Cardiac muscle cell (in vitro differentiated cells and primary cell): ENCODE measurements around the gene R3HDM2. TPM values are rescaled to one million over a fixed set of nuclear protein-coding genes. Genes with fewer than 3 reads are reported as not detected.

Experiments
- DNase-seq, 2 donors: peaks; one replicate each; pipeline versions ENCODE4 v3.0.0 to v3.0.0-alpha.2; 2010 to 2017; ENCODE audit warnings: low read depth in 1 of 2, low spot score in 1 of 2
- H3K27ac ChIP-seq: fragments of 200-600 bp; sonication (generic); 2 replicates; pipeline ENCODE4 v1.5.1; 2016
- H3K27me3 ChIP-seq: fragments of 200-600 bp; sonication (generic); 2 replicates; pipeline ENCODE4 v1.6.0; 2016; ENCODE audit warnings: control low read depth
- H3K36me3 ChIP-seq: fragments of 200-600 bp; sonication (generic); 2 replicates; pipeline ENCODE4 v1.5.1; 2016; ENCODE audit warnings: control low read depth
- H3K4me1 ChIP-seq: fragments of 200-600 bp; sonication (generic); 2 replicates; pipeline ENCODE4 v1.8.1; 2017; ENCODE audit warnings: low read depth, mild to moderate bottlenecking, mixed run types
- H3K4me3 ChIP-seq: fragments of 200-600 bp; sonication (generic); 2 replicates; pipeline ENCODE4 v1.5.1; 2016; ENCODE audit warnings: mild to moderate bottlenecking
- H3K9me3 ChIP-seq: fragments of 200-600 bp; sonication (generic); 2 replicates; pipeline ENCODE4 v1.5.1; 2017; ENCODE audit warnings: low read depth, mild to moderate bottlenecking, control low read depth
- polyA plus RNA-seq: library from polyadenylated mRNA; unstranded; fragments of >200 nt; fragmentation: Nextera tagmentation; extraction: Ambion mirVana; gene quantifications from 2 replicates; pipeline ENCODE4 v1.2.1, GENCODE V29; 2016
- total RNA-seq: library from RNA; depleted of rRNA; stranded (reverse); fragments of >200 nt; gene quantifications from 2 replicates; pipeline ENCODE4 v1.2.3, GENCODE V29; 2016
- TF ChIP-seq, protein P1 (sequence below): IDR thresholded peaks from 2 replicates; pipeline ENCODE4 v1.5.1; 2012; ENCODE audit warnings: low read depth, mild to moderate bottlenecking, low read length

The R3HDM2 gene
- total and polyA plus RNA-seq, 2 experiments from 2014 or later, result 23.3 to 59.9 TPM

DNA sequence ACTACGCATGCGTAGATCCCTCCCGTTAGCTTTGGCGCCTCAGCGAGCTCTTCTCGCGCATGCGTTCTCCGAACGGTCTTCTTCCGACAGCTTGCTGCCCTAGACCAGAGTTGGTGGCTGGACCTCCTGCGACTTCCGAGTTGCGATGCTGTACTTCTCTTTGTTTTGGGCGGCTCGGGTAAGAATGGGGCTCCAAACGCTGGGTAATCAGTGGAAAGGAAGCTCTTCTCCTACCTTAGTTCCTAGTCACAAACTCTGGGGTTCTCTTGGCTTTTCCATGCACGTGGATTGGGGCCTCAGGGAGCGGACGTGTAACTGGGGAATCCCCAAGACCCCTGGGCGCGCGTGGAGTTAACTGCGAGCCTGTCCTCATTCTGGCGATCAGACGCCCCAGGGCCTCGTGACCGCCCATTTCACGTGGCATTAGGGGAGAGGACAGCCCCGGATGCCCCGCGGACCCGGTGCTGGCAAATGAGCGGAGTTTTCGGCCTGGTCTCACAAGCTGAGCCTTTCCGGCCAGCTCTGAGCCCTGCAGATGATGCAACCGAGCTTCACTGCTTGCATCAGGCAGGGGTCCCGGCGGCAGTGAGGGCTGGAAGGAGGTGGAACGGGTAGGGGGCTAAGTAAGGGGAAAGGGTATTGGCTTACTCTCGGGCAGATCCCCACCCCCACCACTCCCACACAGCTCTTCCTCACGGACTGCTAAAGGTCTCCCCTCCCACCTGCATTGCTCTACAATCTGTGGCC is 201.0 kb downstream of the R3HDM2 start, which contains the start of gene SHMT2:
Gene SHMT2, plus strand, starts transcription at position 78 of the 747 bp plus-strand sequence. Its CDS starts 68 bp downstream, at position 146.
- Histone ChIP-seq H3K36me3 (peaks cover 17% of the 10 kb centered on the region), H3K9me3 (no peaks in the 10 kb centered on the region), H3K27me3 (peaks cover 51% of the 10 kb centered on the region), H3K4me3 (peak within 1 kb of the TSS; percentile 51), H3K27ac (peak within 1 kb of the TSS; percentile 76), H3K4me1 (peaks cover 13% of the 10 kb centered on the region)
- DNase-seq, result peak; percentile 97
- TF ChIP-seq, protein P1, sequence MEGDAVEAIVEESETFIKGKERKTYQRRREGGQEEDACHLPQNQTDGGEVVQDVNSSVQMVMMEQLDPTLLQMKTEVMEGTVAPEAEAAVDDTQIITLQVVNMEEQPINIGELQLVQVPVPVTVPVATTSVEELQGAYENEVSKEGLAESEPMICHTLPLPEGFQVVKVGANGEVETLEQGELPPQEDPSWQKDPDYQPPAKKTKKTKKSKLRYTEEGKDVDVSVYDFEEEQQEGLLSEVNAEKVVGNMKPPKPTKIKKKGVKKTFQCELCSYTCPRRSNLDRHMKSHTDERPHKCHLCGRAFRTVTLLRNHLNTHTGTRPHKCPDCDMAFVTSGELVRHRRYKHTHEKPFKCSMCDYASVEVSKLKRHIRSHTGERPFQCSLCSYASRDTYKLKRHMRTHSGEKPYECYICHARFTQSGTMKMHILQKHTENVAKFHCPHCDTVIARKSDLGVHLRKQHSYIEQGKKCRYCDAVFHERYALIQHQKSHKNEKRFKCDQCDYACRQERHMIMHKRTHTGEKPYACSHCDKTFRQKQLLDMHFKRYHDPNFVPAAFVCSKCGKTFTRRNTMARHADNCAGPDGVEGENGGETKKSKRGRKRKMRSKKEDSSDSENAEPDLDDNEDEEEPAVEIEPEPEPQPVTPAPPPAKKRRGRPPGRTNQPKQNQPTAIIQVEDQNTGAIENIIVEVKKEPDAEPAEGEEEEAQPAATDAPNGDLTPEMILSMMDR, result no peak

DNA sequence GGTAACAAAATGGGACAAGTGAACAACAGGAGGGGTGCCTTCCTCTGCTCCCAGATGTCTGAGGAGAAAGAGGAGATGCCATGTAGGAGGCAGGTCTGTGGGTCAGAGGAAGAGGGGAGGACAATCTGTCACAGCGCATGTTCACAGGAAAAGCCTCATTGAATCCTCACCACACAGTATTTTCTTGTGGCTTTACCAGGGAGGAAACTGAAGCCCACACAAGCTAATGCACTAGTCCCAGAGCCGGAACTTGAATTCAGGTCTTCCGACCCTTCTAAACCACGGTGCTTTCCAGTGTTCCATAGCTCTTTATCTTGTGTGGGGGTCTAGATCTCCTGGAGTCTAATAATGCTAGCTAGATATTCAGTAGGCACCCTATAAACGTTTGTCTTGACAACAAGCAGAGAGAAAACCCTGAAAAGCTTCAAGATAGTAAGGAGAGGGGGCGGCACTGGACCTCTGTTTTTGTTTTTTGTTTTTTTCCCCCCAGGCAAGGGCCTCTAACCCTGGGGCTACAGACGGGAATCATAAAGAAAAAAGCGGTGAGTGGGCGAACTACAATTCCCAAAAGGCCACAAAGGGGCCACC is 201.7 kb downstream of the R3HDM2 start:
- TF ChIP-seq, protein P1, result no peak
- peaks cover 13% of the 10 kb centered on the region for H3K4me1 ChIP-seq
- H3K4me3 ChIP-seq, result peak overlapping the region; percentile 51
- H3K27ac ChIP-seq, result peak overlapping the region; percentile 76
- H3K36me3 ChIP-seq, result peaks cover 17% of the 10 kb centered on the region
- peaks cover 51% of the 10 kb centered on the region for H3K27me3 ChIP-seq
- no peak for DNase-seq
- no peaks in the 10 kb centered on the region for H3K9me3 ChIP-seq

DNA sequence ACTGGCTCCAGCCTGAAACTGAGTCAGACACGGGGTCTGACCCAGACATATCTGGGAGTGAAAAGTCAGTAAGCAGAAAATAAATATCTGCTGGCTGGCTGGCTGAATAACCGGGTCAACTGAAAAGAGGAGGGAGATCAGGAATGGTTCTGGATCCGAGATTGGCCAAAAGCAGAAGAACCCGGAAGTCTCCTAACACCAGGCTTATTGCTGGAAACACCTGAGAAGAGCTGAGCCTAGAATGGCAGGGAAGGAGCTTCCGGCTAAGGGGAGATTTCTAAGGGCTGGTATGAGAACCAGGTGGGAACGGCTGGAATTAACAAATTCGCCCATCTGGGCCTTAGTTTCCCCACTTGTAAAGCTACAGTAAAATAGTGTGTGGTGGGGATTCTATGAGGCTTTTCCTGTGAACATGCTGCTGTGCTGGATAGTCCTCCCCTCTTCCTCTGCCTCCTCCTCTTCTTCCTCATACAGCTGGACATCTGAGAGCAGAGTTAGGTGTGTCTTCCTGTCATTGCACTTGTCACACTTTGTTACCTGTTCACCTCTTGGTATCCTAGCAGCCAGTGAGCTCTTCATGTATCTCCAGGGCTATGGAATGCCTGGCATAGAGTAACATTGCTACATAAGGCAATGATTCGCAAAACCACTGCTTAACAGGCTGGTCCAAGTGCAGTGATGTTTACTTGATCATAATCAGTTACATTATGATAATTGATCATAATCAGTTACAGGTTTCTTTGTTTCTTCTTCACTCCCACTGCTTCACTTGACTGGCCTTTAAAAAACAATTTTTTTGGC is 203.3 kb downstream of the R3HDM2 start:
- Histone ChIP-seq H3K4me3 (peak overlapping the region; percentile 23), H3K36me3 (peaks cover 4% of the 10 kb centered on the region), H3K9me3 (no peaks in the 10 kb centered on the region), H3K27me3 (peaks cover 56% of the 10 kb centered on the region), H3K27ac (no peak overlapping the region), H3K4me1 (peaks cover 13% of the 10 kb centered on the region)
- TF ChIP-seq, protein P1, result no peak
- no peak for DNase-seq

DNA sequence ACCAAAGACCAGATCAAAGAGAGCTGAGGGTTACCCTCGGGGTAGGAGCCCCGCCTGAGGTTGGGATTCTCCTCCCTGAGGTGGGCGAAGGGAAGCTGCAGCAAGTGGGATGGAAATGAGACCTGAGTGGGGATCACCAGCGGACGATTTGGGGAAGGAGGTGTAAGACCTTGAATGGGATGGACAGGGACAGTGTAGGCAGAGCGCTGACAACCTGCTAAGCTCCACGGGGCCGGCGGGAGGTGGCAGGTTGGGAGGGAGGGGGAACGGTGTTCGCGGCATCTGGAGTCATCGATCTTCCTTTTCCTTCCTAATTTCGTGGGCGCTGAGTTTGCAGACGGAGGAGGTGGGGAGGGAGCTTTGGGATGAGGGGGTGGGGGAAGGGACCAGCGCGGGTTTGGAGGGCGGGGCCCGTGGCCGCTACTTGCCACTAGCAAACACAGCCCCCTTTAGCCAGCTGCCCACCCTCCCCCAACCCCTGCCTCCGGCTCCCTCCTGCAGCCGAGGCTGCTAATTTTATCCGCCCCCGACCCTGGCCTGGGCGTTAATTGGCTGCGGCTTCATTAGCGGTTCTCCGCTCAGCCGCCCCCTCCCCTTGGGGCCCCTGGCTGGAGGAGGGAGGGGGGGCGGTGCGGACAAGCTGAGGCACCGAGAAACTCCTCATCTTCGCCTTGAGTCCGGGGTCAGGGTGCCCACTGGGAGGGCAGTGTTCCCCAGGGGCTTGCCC is 204.1 kb downstream of the R3HDM2 start:
- peaks cover 13% of the 10 kb centered on the region for H3K4me1 ChIP-seq
- no peaks in the 10 kb centered on the region for H3K9me3 ChIP-seq
- TF ChIP-seq, protein P1, result no peak
- no peak for DNase-seq
- H3K27ac ChIP-seq, result no peak overlapping the region
- peaks cover 63% of the 10 kb centered on the region for H3K27me3 ChIP-seq
- H3K4me3 ChIP-seq, result peak overlapping the region; percentile 23
- H3K36me3 ChIP-seq, result no peaks in the 10 kb centered on the region

DNA sequence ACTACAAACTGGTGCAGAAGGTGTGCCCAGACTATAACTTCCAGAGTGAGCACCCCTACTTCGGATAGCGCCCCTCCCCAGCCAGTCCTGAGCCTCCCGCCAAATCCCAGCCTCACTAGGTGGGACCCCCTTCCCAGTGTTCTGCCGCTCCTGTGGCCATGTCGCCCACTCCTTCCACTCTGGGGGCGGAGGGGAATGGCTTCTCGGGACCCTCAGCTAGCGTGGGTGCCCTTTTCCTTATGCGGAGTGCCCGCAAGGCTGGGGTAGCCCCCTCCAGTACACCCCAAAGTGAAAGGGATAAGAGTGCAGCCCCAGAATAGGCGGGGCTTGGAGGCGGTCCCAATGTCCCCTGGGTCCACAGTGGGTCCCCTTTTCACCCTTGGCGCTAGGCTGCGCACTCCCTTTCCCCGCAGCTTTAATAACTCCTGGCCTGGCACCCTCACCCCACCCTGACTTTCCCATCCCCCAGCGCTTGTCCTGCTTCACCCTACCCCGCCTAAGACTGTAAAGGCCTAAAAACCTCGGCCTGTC is 205.1 kb downstream of the R3HDM2 start:
- no peaks in the 10 kb centered on the region for H3K36me3 ChIP-seq
- no peak overlapping the region for H3K27ac ChIP-seq
- no peaks in the 10 kb centered on the region for H3K9me3 ChIP-seq
- TF ChIP-seq, protein P1, result no peak
- no peak overlapping the region for H3K4me3 ChIP-seq
- peaks cover 73% of the 10 kb centered on the region for H3K27me3 ChIP-seq
- H3K4me1 ChIP-seq, result peaks cover 12% of the 10 kb centered on the region
- no peak for DNase-seq
